ENCODE measurements around the gene B3GALT4. TPM values are rescaled to one million over a fixed set of nuclear protein-coding genes. Genes with fewer than 3 reads are reported as not detected.

The B3GALT4 gene
- total and polyA plus RNA-seq, 2 of the 13 experiments (the other 11 are each of a cell fraction or from before 2014, with no cell fraction given) = 0.04 to 0.27 TPM

- 0 out of 2 replicates have a peak, but pooled peaks have one; percentile 84 for TF ChIP-seq ZNF33B (CRISPR knock-in tag; IDR thresholded peaks at IDR 0.05)
- no peak for TF ChIP-seq LCORL (IDR thresholded peaks at IDR 0.05)
- TF ChIP-seq LCORL (CRISPR knock-in tag; IDR thresholded peaks at IDR 0.05) = peak; percentile 73
- 0 out of 2 replicates have a peak, but pooled peaks have one; percentile 28 for TF ChIP-seq ZNF343 (CRISPR knock-in tag; IDR thresholded peaks at IDR 0.05)
- peak; percentile 10; the same call in 1 of the 2 replicates for TF ChIP-seq SALL1 (CRISPR knock-in tag; IDR thresholded peaks at IDR 0.05)
- peak; percentile 82; the same call in 1 of the 2 replicates for TF ChIP-seq ZNF891 (CRISPR knock-in tag; IDR thresholded peaks at IDR 0.05)
- TF ChIP-seq ARNTL (CRISPR knock-in tag; IDR thresholded peaks at IDR 0.05) = peak; percentile 66
- no peak for TF ChIP-seq AKAP8 (CRISPR knock-in tag; IDR thresholded peaks at IDR 0.05)
- TF ChIP-seq, protein P1, sequence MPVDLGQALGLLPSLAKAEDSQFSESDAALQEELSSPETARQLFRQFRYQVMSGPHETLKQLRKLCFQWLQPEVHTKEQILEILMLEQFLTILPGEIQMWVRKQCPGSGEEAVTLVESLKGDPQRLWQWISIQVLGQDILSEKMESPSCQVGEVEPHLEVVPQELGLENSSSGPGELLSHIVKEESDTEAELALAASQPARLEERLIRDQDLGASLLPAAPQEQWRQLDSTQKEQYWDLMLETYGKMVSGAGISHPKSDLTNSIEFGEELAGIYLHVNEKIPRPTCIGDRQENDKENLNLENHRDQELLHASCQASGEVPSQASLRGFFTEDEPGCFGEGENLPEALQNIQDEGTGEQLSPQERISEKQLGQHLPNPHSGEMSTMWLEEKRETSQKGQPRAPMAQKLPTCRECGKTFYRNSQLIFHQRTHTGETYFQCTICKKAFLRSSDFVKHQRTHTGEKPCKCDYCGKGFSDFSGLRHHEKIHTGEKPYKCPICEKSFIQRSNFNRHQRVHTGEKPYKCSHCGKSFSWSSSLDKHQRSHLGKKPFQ (CRISPR knock-in tag; IDR thresholded peaks at IDR 0.05; ENCODE audit: insufficient replicate concordance) = peak; percentile 30
- no peak for TF ChIP-seq ATM (IDR thresholded peaks at IDR 0.05; ENCODE audit: borderline replicate concordance)
- TF ChIP-seq NCOR1 (IDR thresholded peaks at IDR 0.05; ENCODE audit: borderline replicate concordance, low read length) = peak; percentile 47; the same call in 1 of the 2 replicates
- peak; percentile 6; the same call in 1 of the 2 replicates for TF ChIP-seq HNF1B (CRISPR knock-in tag; IDR thresholded peaks at IDR 0.05)
- TF ChIP-seq AGO2 (optimal IDR thresholded peaks at IDR 0.05; ENCODE audit: low read depth, low read length) = peak; percentile 15
- TF ChIP-seq MAZ (IDR thresholded peaks at IDR 0.05; ENCODE audit: borderline replicate concordance, low read depth, low read length) = 0 out of 2 replicates have a peak, but pooled peaks have one; percentile 56
- no peak for TF ChIP-seq MAZ (CRISPR knock-in tag; IDR thresholded peaks at IDR 0.05; ENCODE audit: low read depth)
- TF ChIP-seq YEATS2 (CRISPR knock-in tag; IDR thresholded peaks at IDR 0.05; ENCODE audit: borderline replicate concordance) = no peak
- TF ChIP-seq, protein P2, sequence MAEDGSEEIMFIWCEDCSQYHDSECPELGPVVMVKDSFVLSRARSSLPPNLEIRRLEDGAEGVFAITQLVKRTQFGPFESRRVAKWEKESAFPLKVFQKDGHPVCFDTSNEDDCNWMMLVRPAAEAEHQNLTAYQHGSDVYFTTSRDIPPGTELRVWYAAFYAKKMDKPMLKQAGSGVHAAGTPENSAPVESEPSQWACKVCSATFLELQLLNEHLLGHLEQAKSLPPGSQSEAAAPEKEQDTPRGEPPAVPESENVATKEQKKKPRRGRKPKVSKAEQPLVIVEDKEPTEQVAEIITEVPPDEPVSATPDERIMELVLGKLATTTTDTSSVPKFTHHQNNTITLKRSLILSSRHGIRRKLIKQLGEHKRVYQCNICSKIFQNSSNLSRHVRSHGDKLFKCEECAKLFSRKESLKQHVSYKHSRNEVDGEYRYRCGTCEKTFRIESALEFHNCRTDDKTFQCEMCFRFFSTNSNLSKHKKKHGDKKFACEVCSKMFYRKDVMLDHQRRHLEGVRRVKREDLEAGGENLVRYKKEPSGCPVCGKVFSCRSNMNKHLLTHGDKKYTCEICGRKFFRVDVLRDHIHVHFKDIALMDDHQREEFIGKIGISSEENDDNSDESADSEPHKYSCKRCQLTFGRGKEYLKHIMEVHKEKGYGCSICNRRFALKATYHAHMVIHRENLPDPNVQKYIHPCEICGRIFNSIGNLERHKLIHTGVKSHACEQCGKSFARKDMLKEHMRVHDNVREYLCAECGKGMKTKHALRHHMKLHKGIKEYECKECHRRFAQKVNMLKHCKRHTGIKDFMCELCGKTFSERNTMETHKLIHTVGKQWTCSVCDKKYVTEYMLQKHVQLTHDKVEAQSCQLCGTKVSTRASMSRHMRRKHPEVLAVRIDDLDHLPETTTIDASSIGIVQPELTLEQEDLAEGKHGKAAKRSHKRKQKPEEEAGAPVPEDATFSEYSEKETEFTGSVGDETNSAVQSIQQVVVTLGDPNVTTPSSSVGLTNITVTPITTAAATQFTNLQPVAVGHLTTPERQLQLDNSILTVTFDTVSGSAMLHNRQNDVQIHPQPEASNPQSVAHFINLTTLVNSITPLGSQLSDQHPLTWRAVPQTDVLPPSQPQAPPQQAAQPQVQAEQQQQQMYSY (CRISPR knock-in tag; IDR thresholded peaks at IDR 0.05) = peak; percentile 15; the same call in 1 of the 2 replicates
- TF ChIP-seq ZNF124 (CRISPR knock-in tag; IDR thresholded peaks at IDR 0.05) = no peak
- 0 out of 2 replicates have a peak, but pooled peaks have one; percentile 13 for TF ChIP-seq RXRA (CRISPR knock-in tag; IDR thresholded peaks at IDR 0.05)
- no peak for TF ChIP-seq HMGA1 (CRISPR knock-in tag; conservative IDR thresholded peaks at IDR 0.05)
- TF ChIP-seq MIER2 (CRISPR knock-in tag; IDR thresholded peaks at IDR 0.05) = no peak
- no peak for TF ChIP-seq PLRG1 (conservative IDR thresholded peaks at IDR 0.05)
- peak; percentile 54; the same call in 1 of the 2 replicates for TF ChIP-seq ZNF746 (CRISPR knock-in tag; IDR thresholded peaks at IDR 0.05)
- TF ChIP-seq AGO1 (IDR thresholded peaks at IDR 0.05; ENCODE audit: low read depth, low read length, poor library complexity, severe bottlenecking) = peak; percentile 47
These were observed 20.6 kb downstream of the B3GALT4 start (continued) for GRCh38 chr6:33297406-33297955.
